Ovary (tissue), 9 donors: ENCODE results near the gene GREM1. TPM values are rescaled to one million over a fixed set of nuclear protein-coding genes. Genes with fewer than 3 reads are reported as not detected.

ENCODE experiments used
- DNase-seq, 5 donors: peaks; one replicate each; pipeline ENCODE4 v3.0.0-alpha.2; 2019 to 2020
- H3K27ac ChIP-seq, 2 donors: fragments of 200-600 bp; one replicate each; pipeline versions ENCODE4 v1.5.1 to v1.8.0; 2019 to 2022
- H3K27me3 ChIP-seq: fragments of 200-600 bp; one replicate; pipeline ENCODE4 v1.8.0; 2022
- H3K36me3 ChIP-seq: fragments of 200-600 bp; sonication (generic); one replicate; pipeline ENCODE4 v1.5.1; 2019
- H3K4me1 ChIP-seq: one replicate; pipeline ENCODE4 v1.8.1; 2013; ENCODE audit warnings: mild to moderate bottlenecking, moderate library complexity; ENCODE audit not compliant: insufficient read depth
- H3K4me3 ChIP-seq: fragments of 200-600 bp; sonication (generic); one replicate; pipeline ENCODE4 v1.5.1; 2017
- H3K9me3 ChIP-seq, 2 donors: fragments of 200-600 bp in 1 of 2; sonication (generic) in 1 of 2; one replicate each; pipeline versions ENCODE4 v1.5.1 to v1.8.1; 2013 to 2019; ENCODE audit warnings: mild to moderate bottlenecking in 1 of 2, moderate library complexity in 1 of 2
- CTCF ChIP-seq, 3 donors: fragments of 450-650 bp in 2 of 3; fragments of 200-600 bp in 1 of 3; IDR thresholded peaks; one replicate each; pipeline versions ENCODE4 v1.5.1 to v1.8.0; 2016 to 2022; ENCODE audit warnings: antibody characterized with exemption in 3 of 3, mild to moderate bottlenecking in 1 of 3
- EP300 ChIP-seq: sonication (generic); formaldehyde crosslinking; IDR thresholded peaks from one replicate; pipeline ENCODE4 v1.6.1; 2017; ENCODE audit warnings: antibody characterized with exemption
- POLR2A ChIP-seq: fragments of 450-650 bp; IDR thresholded peaks from one replicate; pipeline ENCODE4 v1.6.1; 2017; ENCODE audit warnings: antibody characterized with exemption, mild to moderate bottlenecking, moderate library complexity
- WGBS, 3 donors: extraction: QIAGEN DNeasy Blood & Tissue Kit in 1 of 3; methylation state at CpG; one replicate each; pipeline versions ENCODE4 v1.1.5 to v1.1.7; 2013 to 2017; 5-methylcytosine and 5-hydroxymethylcytosine counted together
- intact Hi-C, 4 donors: fragments of 100-400 bp; cut with DNase I; formaldehyde crosslinking; loops; one replicate each; pipeline versions ENCODE4 v1.11.0 to v1.15.1; 2022 to 2023
- polyA plus RNA-seq, 2 donors: library from polyadenylated mRNA; stranded (reverse); fragments of 200-250 nt in 1 of 2; fragments of 350-450 nt in 1 of 2; fragmentation: Illumina TruSeq in 1 of 2; extraction: RNeasy Lipid Tissue Mini Kit (QIAGEN cat#74804) in 1 of 2; gene quantifications; one replicate each; pipeline ENCODE4 v1.2.3, GENCODE V29; 2013 to 2014
- total RNA-seq, 7 donors: library from RNA; depleted of rRNA in 2 of 7; stranded (reverse); fragments of >200 nt in 2 of 7; fragmentation: NEBNext Ultra II Directional in 3 of 7; extraction: Animal tissue kit (Norgen Biotek cat#: 25700) in 3 of 7; gene quantifications; one replicate each; pipeline versions ENCODE4 v1.1.0 to v1.2.4, GENCODE V29; 2016 to 2023
- donor health status: DM: no; HTN: no; CAD: no; lungs with moderate emphysema.
- donor health status: DM: no; HTN: no; CAD: no.
- donor health status: Bipolar disorder and iron deficiency.
- donor health status: DM: yes; HTN: yes; CAD: no.
- donor health status: DM: no; HTN: no; CAD: no.
- donor health status: DM: yes; HTN: yes; CAD: no.

The GREM1 gene
- total and polyA plus RNA-seq, 9 donors: 0.11 to 10.9 (median 0.49) TPM; not detected in 3

GRCh38 chr15:32685576-32685975, 32.2 kb upstream of the GREM1 start:
- Histone ChIP-seq H3K36me3 (no peaks in the 10 kb centered on the region), H3K27me3 (no peaks in the 10 kb centered on the region), H3K9me3 (no peaks in the 10 kb centered on the region), H3K27ac (no peak overlapping the region), H3K4me1 (no peaks in the 10 kb centered on the region), H3K4me3 (no peak overlapping the region)
- intact Hi-C loops: no loop called here
- 4 to 19% (median 10%) methylated on average over 1 of the region's 1 CpG for WGBS, 3 donors
- DNase-seq: no peak
- TF ChIP-seq POLR2A (no peak), CTCF (IDR thresholded peaks at IDR 0.05) (no peak), EP300 (no peak)

- H3K4me1 ChIP-seq: no peaks in the 10 kb centered on the region
- H3K27ac ChIP-seq: no peak overlapping the region
- 73 to 90% (median 83%) methylated on average over 5 of the region's 5 CpGs for WGBS, 3 donors
- no peaks in the 10 kb centered on the region for H3K9me3 ChIP-seq
- TF ChIP-seq CTCF (IDR thresholded peaks at IDR 0.05) (no peak), EP300 (no peak), POLR2A (no peak)
- no peak for DNase-seq
- no peaks in the 10 kb centered on the region for H3K36me3 ChIP-seq
- no peak overlapping the region for H3K4me3 ChIP-seq
- H3K27me3 ChIP-seq: no peaks in the 10 kb centered on the region
- intact Hi-C loops: no loop called here
These were observed 30.2 kb upstream of the GREM1 start for GRCh38 chr15:32687556-32687955.

GRCh38 chr15:32688151-32688639, 29.6 kb upstream of the GREM1 start:
- Histone ChIP-seq H3K27ac (no peak overlapping the region), H3K9me3 (no peaks in the 10 kb centered on the region), H3K27me3 (no peaks in the 10 kb centered on the region), H3K36me3 (no peaks in the 10 kb centered on the region), H3K4me1 (no peaks in the 10 kb centered on the region), H3K4me3 (no peak overlapping the region)
- DNase-seq: no peak
- TF ChIP-seq EP300: no peak
- no peak for TF ChIP-seq POLR2A
- no peak for TF ChIP-seq CTCF (IDR thresholded peaks at IDR 0.05)
- 75 to 84% (median 81%) methylated on average over 2 of the region's 2 CpGs for WGBS, 3 donors
- intact Hi-C loops: no loop called here

- Histone ChIP-seq H3K27me3 (no peaks in the 10 kb centered on the region), H3K4me3 (no peak overlapping the region), H3K4me1 (no peaks in the 10 kb centered on the region), H3K9me3 (no peaks in the 10 kb centered on the region), H3K36me3 (no peaks in the 10 kb centered on the region), H3K27ac (no peak overlapping the region)
- intact Hi-C loops: no loop called here
- DNase-seq: no peak
- WGBS, 3 donors: 29 to 57% (median 32%) methylated on average over 8 of the region's 8 CpGs
- TF ChIP-seq CTCF (IDR thresholded peaks at IDR 0.05) (no peak), EP300 (no peak), POLR2A (no peak)
These were observed 26.7 kb upstream of the GREM1 start for GRCh38 chr15:32690941-32691688.
